OCI-LY1 (cell line): ENCODE measurements around the gene ATP6V0E1.

Experiments
- H2AFZ ChIP-seq: fragments of 200-600 bp; sonication (generic), shearing (Covaris generic); 2 replicates; pipeline ENCODE4 v1.6.0; 2014; ENCODE audit warnings: antibody characterized with exemption, mild to moderate bottlenecking, low read length
- H3F3A ChIP-seq: fragments of 200-600 bp; sonication (generic), shearing (Covaris generic); 2 replicates; pipeline ENCODE4 v1.6.0; 2014; ENCODE audit warnings: mild to moderate bottlenecking, antibody characterized with exemption, low read length, moderate library complexity; ENCODE audit not compliant: insufficient read depth
- H3K27ac ChIP-seq: fragments of 200-600 bp; sonication (generic); 2 replicates; pipeline ENCODE4 v1.5.1; 2014; ENCODE audit warnings: low read length, mixed run types, mild to moderate bottlenecking, low read depth; ENCODE audit not compliant: poor library complexity, severe bottlenecking
- H3K27me3 ChIP-seq: fragments of 200-600 bp; sonication (generic); 2 replicates; pipeline ENCODE4 v1.6.0; 2014; ENCODE audit warnings: antibody characterized with exemption, mild to moderate bottlenecking, low read length, moderate library complexity; ENCODE audit not compliant: insufficient read depth
- H3K36me3 ChIP-seq: fragments of 200-600 bp; sonication (generic); 2 replicates; pipeline ENCODE4 v1.6.1; 2014; ENCODE audit warnings: mild to moderate bottlenecking, antibody characterized with exemption, low read length, moderate library complexity, mixed read lengths; ENCODE audit not compliant: insufficient read depth
- H3K4me1 ChIP-seq: fragments of 200-600 bp; sonication (generic); 2 replicates; pipeline ENCODE4 v1.5.1; 2014; ENCODE audit warnings: mild to moderate bottlenecking, low read length, moderate library complexity; ENCODE audit not compliant: insufficient read depth, severe bottlenecking
- H3K4me2 ChIP-seq: fragments of 200-600 bp; sonication (generic), shearing (Covaris generic); 2 replicates; pipeline ENCODE4 v1.6.1; 2014; ENCODE audit warnings: low read length
- H3K4me3 ChIP-seq: fragments of 200-600 bp; sonication (generic); 2 replicates; pipeline ENCODE4 v1.5.1; 2014; ENCODE audit warnings: low read length, low read depth, mild to moderate bottlenecking, mixed read lengths; ENCODE audit not compliant: poor library complexity, severe bottlenecking
- H3K79me2 ChIP-seq: fragments of 200-600 bp; shearing (Covaris generic); 2 replicates; pipeline ENCODE4 v1.6.1; 2016; ENCODE audit warnings: mixed run types, low read length, mixed read lengths; ENCODE audit not compliant: insufficient read depth
- H3K9ac ChIP-seq: fragments of 200-600 bp; sonication (generic), shearing (Covaris generic); 2 replicates; pipeline ENCODE4 v1.6.1; 2014; ENCODE audit warnings: mild to moderate bottlenecking, low read length, mixed read lengths
- H3K9me2 ChIP-seq: fragments of 200-600 bp; sonication (generic), shearing (Covaris generic); 2 replicates; pipeline ENCODE4 v1.6.1; 2014; ENCODE audit warnings: low read depth, mild to moderate bottlenecking, low read length, mixed read lengths
- H3K9me3 ChIP-seq: fragments of 200-600 bp; shearing (Covaris generic); 2 replicates; pipeline ENCODE4 v1.6.1; 2014; ENCODE audit warnings: low read length, mixed read lengths
- H4K20me1 ChIP-seq: fragments of 200-600 bp; sonication (generic), shearing (Covaris generic); 2 replicates; pipeline ENCODE4 v1.6.0; 2016; ENCODE audit warnings: mild to moderate bottlenecking, low read length; ENCODE audit not compliant: insufficient read depth
- EZH2 ChIP-seq: fragments of 200-600 bp; sonication (generic), shearing (Covaris generic); IDR thresholded peaks from 2 replicates; pipeline ENCODE4 v1.8.0; 2017; ENCODE audit warnings: borderline replicate concordance, mixed run types, mild to moderate bottlenecking, antibody characterized with exemption, low read length, moderate library complexity, mixed read lengths
- TF ChIP-seq, protein P1 (sequence below): fragments of 200-600 bp; sonication (generic), shearing (Covaris generic); IDR thresholded peaks from 2 replicates; pipeline ENCODE4 v1.5.1; 2017; ENCODE audit warnings: mild to moderate bottlenecking, antibody characterized with exemption, low read length, moderate library complexity, mixed read lengths

Gene ATP6V0E1

GRCh38 chr5:172979778-172980177 is 3.8 kb upstream of the ATP6V0E1 start:
- no peaks in the 10 kb centered on the region for H3K9me2 ChIP-seq
- H3K27me3 ChIP-seq = no peaks in the 10 kb centered on the region
- no peaks in the 10 kb centered on the region for H4K20me1 ChIP-seq
- no peak overlapping the region for H3K4me2 ChIP-seq
- peaks cover 8% of the 10 kb centered on the region for H3K79me2 ChIP-seq
- no peak overlapping the region for H3K4me3 ChIP-seq
- H3K9ac ChIP-seq = no peak overlapping the region
- TF ChIP-seq, protein P1, sequence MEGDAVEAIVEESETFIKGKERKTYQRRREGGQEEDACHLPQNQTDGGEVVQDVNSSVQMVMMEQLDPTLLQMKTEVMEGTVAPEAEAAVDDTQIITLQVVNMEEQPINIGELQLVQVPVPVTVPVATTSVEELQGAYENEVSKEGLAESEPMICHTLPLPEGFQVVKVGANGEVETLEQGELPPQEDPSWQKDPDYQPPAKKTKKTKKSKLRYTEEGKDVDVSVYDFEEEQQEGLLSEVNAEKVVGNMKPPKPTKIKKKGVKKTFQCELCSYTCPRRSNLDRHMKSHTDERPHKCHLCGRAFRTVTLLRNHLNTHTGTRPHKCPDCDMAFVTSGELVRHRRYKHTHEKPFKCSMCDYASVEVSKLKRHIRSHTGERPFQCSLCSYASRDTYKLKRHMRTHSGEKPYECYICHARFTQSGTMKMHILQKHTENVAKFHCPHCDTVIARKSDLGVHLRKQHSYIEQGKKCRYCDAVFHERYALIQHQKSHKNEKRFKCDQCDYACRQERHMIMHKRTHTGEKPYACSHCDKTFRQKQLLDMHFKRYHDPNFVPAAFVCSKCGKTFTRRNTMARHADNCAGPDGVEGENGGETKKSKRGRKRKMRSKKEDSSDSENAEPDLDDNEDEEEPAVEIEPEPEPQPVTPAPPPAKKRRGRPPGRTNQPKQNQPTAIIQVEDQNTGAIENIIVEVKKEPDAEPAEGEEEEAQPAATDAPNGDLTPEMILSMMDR = no peak
- TF ChIP-seq EZH2 = no peak
- H3K4me1 ChIP-seq = peaks cover 4% of the 10 kb centered on the region
- no peaks in the 10 kb centered on the region for H3F3A ChIP-seq
- H2AFZ ChIP-seq = no peak overlapping the region
- H3K27ac ChIP-seq = no peak overlapping the region
- H3K9me3 ChIP-seq = no peaks in the 10 kb centered on the region
- H3K36me3 ChIP-seq = no peaks in the 10 kb centered on the region

- H3K27me3 ChIP-seq = no peaks in the 10 kb centered on the region
- peaks cover 17% of the 10 kb centered on the region for H3K36me3 ChIP-seq
- H3K79me2 ChIP-seq = peaks cover 28% of the 10 kb centered on the region
- no peak overlapping the region for H3K27ac ChIP-seq
- H4K20me1 ChIP-seq = no peaks in the 10 kb centered on the region
- TF ChIP-seq, protein P1 = no peak
- TF ChIP-seq EZH2 = no peak
- no peak overlapping the region for H3K4me2 ChIP-seq
- peaks cover 16% of the 10 kb centered on the region for H3K4me1 ChIP-seq
- no peaks in the 10 kb centered on the region for H3K9me2 ChIP-seq
- no peak overlapping the region for H3K4me3 ChIP-seq
- H3K9ac ChIP-seq = no peak overlapping the region
- no peaks in the 10 kb centered on the region for H3K9me3 ChIP-seq
- no peak overlapping the region for H2AFZ ChIP-seq
- no peaks in the 10 kb centered on the region for H3F3A ChIP-seq
Observed at GRCh38 chr5:172981931-172982330, 1.6 kb upstream of the ATP6V0E1 start.

GRCh38 chr5:172984244-172984953 is 828 bp downstream of the ATP6V0E1 start:
- Histone ChIP-seq H3K36me3 (peaks cover 39% of the 10 kb centered on the region), H3K9me3 (no peaks in the 10 kb centered on the region), H2AFZ (no peak overlapping the region), H3K4me1 (peaks cover 16% of the 10 kb centered on the region), H4K20me1 (no peaks in the 10 kb centered on the region), H3K27me3 (no peaks in the 10 kb centered on the region), H3K4me3 (peak overlapping the region; percentile 97), H3K9ac (peak overlapping the region; percentile 93), H3K79me2 (peaks cover 40% of the 10 kb centered on the region), H3K4me2 (peak overlapping the region; percentile 69), H3K9me2 (no peaks in the 10 kb centered on the region), H3K27ac (peak overlapping the region; percentile 69), H3F3A (no peaks in the 10 kb centered on the region)
- TF ChIP-seq, protein P1 = peak; percentile 71
- TF ChIP-seq EZH2 = no peak
